SK-N-SH treated with all-trans-retinoic acid at 6 μM for 48 hours (cell line): ENCODE data around the gene HOXA7.

Source experiments
- ARNTL ChIP-seq: fragments of 450-650 bp; formaldehyde crosslinking; IDR thresholded peaks from 2 replicates; pipeline ENCODE4 v1.5.0; 2020; ENCODE audit warnings: low read depth, mild to moderate bottlenecking, moderate library complexity, borderline replicate concordance
- CREB5 ChIP-seq: fragments of 250-450 bp; sonication (Bioruptor Pico); IDR thresholded peaks from 2 replicates; pipeline ENCODE4 v1.5.1; 2020; ENCODE audit warnings: low read depth, mild to moderate bottlenecking, moderate library complexity
- CSDC2 ChIP-seq: fragments of 250-450 bp; sonication (Bioruptor Pico); IDR thresholded peaks from 2 replicates; pipeline ENCODE4 v1.5.0; 2020; ENCODE audit warnings: mild to moderate bottlenecking, moderate library complexity
- ISL1 ChIP-seq: fragments of 250-450 bp; sonication (Bioruptor Pico); IDR thresholded peaks from 2 replicates; pipeline ENCODE4 v2.1.2; 2022; ENCODE audit warnings: mild to moderate bottlenecking, moderate library complexity
- OSR1 ChIP-seq: fragments of 250-450 bp; sonication (Bioruptor Pico); IDR thresholded peaks from 2 replicates; pipeline ENCODE4 v1.8.0; 2022; ENCODE audit warnings: moderate library complexity, mild to moderate bottlenecking, inconsistent platforms
- PATZ1 ChIP-seq: fragments of 250-450 bp; sonication (Bioruptor Pico); IDR thresholded peaks from 2 replicates; pipeline ENCODE4 v1.8.0; 2020; ENCODE audit warnings: mild to moderate bottlenecking, moderate library complexity, borderline replicate concordance
- RARB ChIP-seq: fragments of 250-450 bp; sonication (Bioruptor Pico); IDR thresholded peaks from 2 replicates; pipeline ENCODE4 v1.8.0; 2021; ENCODE audit warnings: mild to moderate bottlenecking, moderate library complexity
- TOX ChIP-seq: fragments of 250-450 bp; sonication (Bioruptor Pico); IDR thresholded peaks from 2 replicates; pipeline ENCODE4 v1.8.0; 2021; ENCODE audit warnings: mild to moderate bottlenecking, moderate library complexity, borderline replicate concordance
- TSHZ2 ChIP-seq: fragments of 250-450 bp; sonication (Bioruptor Pico); IDR thresholded peaks from 2 replicates; pipeline ENCODE4 v1.5.0; 2020; ENCODE audit warnings: mild to moderate bottlenecking, moderate library complexity
- ZFP3 ChIP-seq: fragments of 250-450 bp; sonication (Bioruptor Pico); IDR thresholded peaks from 2 replicates; pipeline ENCODE4 v1.5.0; 2020; ENCODE audit warnings: mild to moderate bottlenecking, moderate library complexity
- ZFP30 ChIP-seq: fragments of 450-650 bp; formaldehyde crosslinking; IDR thresholded peaks from 2 replicates; pipeline ENCODE4 v1.5.0; 2022; ENCODE audit warnings: mild to moderate bottlenecking, moderate library complexity
- ZNF70 ChIP-seq: fragments of 450-650 bp; formaldehyde crosslinking; IDR thresholded peaks from 2 replicates; pipeline ENCODE4 v1.5.0; 2020; ENCODE audit warnings: mild to moderate bottlenecking, moderate library complexity

DNA sequence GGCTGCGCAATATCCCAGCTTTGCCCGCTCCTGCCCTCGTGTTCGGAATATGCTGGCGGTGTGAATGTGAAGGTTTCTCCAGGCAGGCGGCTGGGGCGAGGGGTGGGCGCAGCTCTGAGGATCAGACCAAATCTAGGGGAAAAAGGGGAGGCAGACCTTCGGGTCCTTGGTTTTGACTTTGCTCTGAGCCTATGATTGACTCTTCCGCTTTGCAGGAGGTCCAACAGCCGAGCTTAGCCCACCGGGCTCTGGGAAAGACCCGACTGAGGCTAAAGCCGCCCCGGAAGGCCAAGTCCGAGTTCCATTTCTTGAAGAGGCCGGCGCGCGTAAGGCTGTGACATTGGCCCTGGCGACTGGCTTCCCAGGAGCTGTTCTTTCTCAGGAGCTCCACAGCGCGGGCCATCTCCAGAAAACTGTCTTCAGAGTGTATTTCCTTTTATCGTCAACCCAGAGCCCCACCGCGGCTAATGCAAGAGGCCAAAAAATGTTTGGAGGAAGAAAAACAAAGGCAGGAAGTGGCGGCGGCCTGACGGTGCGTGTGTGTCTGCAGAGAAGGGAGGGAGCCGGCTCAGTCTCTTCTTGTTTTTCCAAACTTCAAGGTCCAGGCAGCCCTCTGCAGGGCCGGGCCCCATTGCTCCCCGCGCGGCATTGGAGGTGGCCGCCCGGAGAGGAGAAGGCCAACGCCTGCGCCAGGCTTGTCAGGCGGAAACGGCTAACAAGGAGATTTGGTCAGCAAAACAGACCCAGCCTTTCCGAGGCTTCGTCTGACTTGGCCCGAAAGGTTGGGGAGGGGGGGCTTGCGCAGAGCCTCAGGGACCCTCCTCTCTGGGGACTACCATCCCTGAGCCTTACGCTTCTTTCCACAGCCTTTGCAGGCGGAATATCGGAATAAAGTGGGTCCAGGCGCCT lies 32.2 kb upstream of the HOXA7 start:
- no peak for TF ChIP-seq OSR1
- no peak for TF ChIP-seq ZFP3 (CRISPR knock-in tag)
- no peak for TF ChIP-seq RARB (CRISPR knock-in tag)
- no peak for TF ChIP-seq ARNTL (CRISPR knock-in tag)
- TF ChIP-seq CREB5 (CRISPR knock-in tag): no peak
- TF ChIP-seq ISL1 (CRISPR knock-in tag): no peak
- TF ChIP-seq ZNF70 (CRISPR knock-in tag): no peak
- no peak for TF ChIP-seq CSDC2
- no peak for TF ChIP-seq TOX (CRISPR knock-in tag)
- TF ChIP-seq PATZ1 (CRISPR knock-in tag): no peak
- TF ChIP-seq TSHZ2 (CRISPR knock-in tag): no peak
- no peak for TF ChIP-seq ZFP30 (CRISPR knock-in tag)
